HEK293T (cell line): ENCODE measurements around the gene FGG.

Source experiments
- CTBP1 ChIP-seq: fragments of 450-650 bp; IDR thresholded peaks from 2 replicates; pipeline ENCODE4 v1.6.1; 2016; ENCODE audit warnings: borderline replicate concordance
- FOXA1 ChIP-seq: fragments of 450-650 bp; IDR thresholded peaks from 2 replicates; pipeline ENCODE4 v1.6.1; 2016; ENCODE audit warnings: mild to moderate bottlenecking
- FOXK2 ChIP-seq: fragments of 450-650 bp; IDR thresholded peaks from 2 replicates; pipeline ENCODE4 v1.6.1; 2016; ENCODE audit warnings: mild to moderate bottlenecking
- FOXM1 ChIP-seq: fragments of 450-650 bp; IDR thresholded peaks from 2 replicates; pipeline ENCODE4 v1.6.1; 2017; ENCODE audit warnings: mild to moderate bottlenecking, borderline replicate concordance
- NFRKB ChIP-seq: fragments of 450-650 bp; IDR thresholded peaks from 2 replicates; pipeline ENCODE4 v1.6.1; 2016; ENCODE audit warnings: mild to moderate bottlenecking, moderate library complexity
- SP1 ChIP-seq: fragments of 450-650 bp; IDR thresholded peaks from 2 replicates; pipeline ENCODE4 v1.6.1; 2017
- SUZ12 ChIP-seq: fragments of 450-650 bp; IDR thresholded peaks from 2 replicates; pipeline ENCODE4 v1.6.1; 2016; ENCODE audit warnings: mild to moderate bottlenecking
- TARDBP ChIP-seq: fragments of 450-650 bp; IDR thresholded peaks from 2 replicates; pipeline ENCODE4 v1.6.1; 2016

DNA sequence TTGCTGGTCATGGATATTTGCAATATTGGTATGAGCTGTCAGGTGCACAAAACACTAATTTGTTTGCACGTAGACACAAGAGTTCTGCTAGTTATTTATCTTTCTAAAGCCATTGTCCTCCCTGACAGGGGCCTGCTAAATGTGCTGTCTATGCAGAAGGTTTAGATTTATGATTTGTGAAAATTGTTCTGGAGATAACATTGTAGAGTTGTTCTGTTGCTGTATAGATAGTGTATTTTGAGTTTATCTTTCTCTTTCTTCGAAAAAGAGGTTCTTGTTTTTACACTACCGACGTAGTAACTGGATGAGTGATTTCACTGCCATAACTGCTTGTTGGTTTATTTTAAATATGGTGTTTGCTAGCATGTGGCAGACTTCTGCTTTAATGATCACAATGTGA lies 28.5 kb upstream of the FGG start:
- no peak for TF ChIP-seq SUZ12
- TF ChIP-seq FOXM1, result no peak
- no peak for TF ChIP-seq NFRKB
- no peak for TF ChIP-seq CTBP1
- no peak for TF ChIP-seq FOXK2
- no peak for TF ChIP-seq SP1
- no peak for TF ChIP-seq FOXA1
- no peak for TF ChIP-seq TARDBP
